HG03064 (cell line): Measurements from ENCODE around the gene ALX4.

Experiments used
- ATAC-seq: cut with Tn5 transposase; IDR thresholded peaks from one replicate; pipeline ENCODE4 v1.9.1; 2021; ENCODE audit warnings: low read depth; ENCODE audit not compliant: unreplicated experiment

Gene ALX4

GRCh38 chr11:44316659-44317240 is 6.8 kb upstream of the ALX4 start:
- ATAC-seq = no peak

GRCh38 chr11:44315947-44316658 is 6.2 kb upstream of the ALX4 start:
- no peak for ATAC-seq

GRCh38 chr11:44314733-44315132 is 4.8 kb upstream of the ALX4 start:
- ATAC-seq = no peak

- no peak for ATAC-seq
These were observed 4.0 kb upstream of the ALX4 start for GRCh38 chr11:44313761-44314489.

- no peak for ATAC-seq
These were observed 2.9 kb upstream of the ALX4 start for GRCh38 chr11:44312876-44313275.

- no peak for ATAC-seq
These were observed 1.7 kb upstream of the ALX4 start for GRCh38 chr11:44311339-44312261.

GRCh38 chr11:44310463-44311272 is 729 bp upstream of the ALX4 start:
- no peak for ATAC-seq

GRCh38 chr11:44310206-44310462 is 195 bp upstream of the ALX4 start:
- ATAC-seq = no peak

GRCh38 chr11:44308923-44309477 is 939 bp downstream of the ALX4 start:
- ATAC-seq = no peak

GRCh38 chr11:44308256-44308922 is 1.6 kb downstream of the ALX4 start:
- ATAC-seq = no peak

- no peak for ATAC-seq
These were observed 2.4 kb downstream of the ALX4 start for GRCh38 chr11:44307340-44308099.

GRCh38 chr11:44306918-44307244 is 3.1 kb downstream of the ALX4 start:
- ATAC-seq = no peak

GRCh38 chr11:44306052-44306917 is 3.7 kb downstream of the ALX4 start:
- no peak for ATAC-seq

- no peak for ATAC-seq
These were observed 4.4 kb downstream of the ALX4 start for GRCh38 chr11:44305470-44306051.

GRCh38 chr11:44305026-44305469 is 4.9 kb downstream of the ALX4 start:
- ATAC-seq = no peak

GRCh38 chr11:44304091-44305025 is 5.6 kb downstream of the ALX4 start:
- no peak for ATAC-seq
